HG03457 (cell line): ENCODE results near the gene MGST3.
"Not testable (repeated sequence)": the region's sequence is repeated elsewhere in the genome, so short reads cannot be mapped to it uniquely, and the experiment has no call there.

ENCODE experiments used
- ATAC-seq: cut with Tn5 transposase; IDR thresholded peaks from one replicate; pipeline ENCODE4 v1.9.1; 2021; ENCODE audit warnings: moderate number of reproducible peaks; ENCODE audit not compliant: unreplicated experiment

MGST3 gene

DNA sequence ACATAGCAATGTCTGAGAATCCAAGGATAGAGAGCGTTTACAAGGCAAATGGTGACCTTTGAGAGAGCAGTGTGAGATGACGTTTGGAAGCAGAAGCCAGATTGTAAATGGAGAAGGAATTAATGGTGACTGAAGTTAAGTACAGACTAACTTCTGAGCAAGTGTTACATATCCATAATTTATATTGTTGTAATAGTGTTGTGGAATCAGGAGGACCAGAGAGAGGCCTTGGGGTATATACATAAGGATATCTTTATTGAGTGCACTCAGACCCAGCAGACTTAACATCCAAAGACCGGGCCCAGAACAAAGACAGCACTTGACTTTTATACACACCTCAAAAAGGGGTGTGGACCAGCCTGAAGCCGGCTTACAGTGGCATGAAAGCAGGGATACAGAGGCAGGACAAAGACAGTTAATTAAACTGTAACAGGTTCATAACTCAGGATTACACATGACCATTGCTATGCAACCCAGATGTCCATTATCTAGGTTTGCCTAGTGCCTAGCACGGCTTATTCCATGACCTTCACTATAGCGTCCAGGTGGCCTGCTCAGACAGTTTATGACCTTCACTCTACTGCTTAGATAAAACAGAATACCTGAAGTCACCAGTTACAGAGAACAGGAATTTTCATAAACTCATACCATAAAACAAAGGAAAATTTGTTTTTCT is 2.7 kb upstream of the MGST3 start:
- no peak for ATAC-seq

DNA sequence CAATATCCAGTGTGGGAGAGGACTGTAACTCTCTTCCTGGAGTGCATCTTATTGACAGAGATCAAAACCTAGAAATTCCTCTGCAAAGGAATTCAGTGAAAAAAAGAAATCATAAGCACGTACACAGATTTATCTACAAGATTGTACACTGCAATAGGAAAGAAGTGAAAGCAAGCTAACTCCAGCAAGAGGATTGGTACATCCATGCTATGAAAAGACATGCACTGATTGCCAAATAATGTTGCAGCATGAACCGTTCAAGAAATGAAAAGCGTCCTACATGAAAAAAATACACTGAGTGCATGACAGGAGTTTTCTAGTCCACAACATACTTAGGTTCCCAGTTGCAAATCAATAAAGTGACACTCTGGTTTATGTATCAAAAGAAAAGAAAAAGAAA is 1.9 kb upstream of the MGST3 start:
- ATAC-seq, result no peak

DNA sequence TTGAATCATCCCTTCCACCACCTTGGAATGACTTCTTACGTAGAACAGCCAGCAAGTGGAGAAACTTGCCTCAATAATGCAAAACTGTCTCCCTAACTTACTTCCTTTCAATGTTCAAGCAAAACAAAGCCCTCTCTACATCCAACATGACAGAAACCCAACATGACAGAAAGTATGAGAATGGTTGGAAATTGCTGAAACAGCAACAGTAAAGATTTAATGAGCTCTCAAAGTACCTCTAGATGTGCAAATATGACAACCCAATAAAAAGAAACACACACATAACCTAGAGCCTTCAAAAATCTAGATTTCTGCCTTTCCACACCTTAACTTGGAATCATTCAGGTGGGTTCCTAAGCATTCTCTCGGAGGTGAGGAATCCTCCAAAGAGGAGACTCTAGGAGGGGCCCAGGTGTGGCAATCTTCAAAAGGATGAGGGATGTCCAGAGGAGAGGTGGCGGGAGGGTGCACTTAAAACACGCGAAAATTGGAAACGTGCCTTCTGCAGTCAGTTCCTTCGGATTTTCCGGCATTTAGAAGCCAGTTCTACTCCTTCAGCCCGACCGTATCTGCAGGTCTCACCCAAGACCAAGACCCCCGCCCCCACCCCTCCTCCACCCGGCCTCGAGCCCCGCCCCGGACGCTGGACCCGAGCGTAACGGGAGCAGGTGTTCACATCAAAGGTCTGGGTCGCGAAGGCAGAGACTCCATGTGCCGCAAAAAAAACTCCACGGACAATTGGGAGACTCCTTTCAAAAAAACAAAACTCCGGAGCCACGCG is 996 bp upstream of the MGST3 start:
- no peak for ATAC-seq

DNA sequence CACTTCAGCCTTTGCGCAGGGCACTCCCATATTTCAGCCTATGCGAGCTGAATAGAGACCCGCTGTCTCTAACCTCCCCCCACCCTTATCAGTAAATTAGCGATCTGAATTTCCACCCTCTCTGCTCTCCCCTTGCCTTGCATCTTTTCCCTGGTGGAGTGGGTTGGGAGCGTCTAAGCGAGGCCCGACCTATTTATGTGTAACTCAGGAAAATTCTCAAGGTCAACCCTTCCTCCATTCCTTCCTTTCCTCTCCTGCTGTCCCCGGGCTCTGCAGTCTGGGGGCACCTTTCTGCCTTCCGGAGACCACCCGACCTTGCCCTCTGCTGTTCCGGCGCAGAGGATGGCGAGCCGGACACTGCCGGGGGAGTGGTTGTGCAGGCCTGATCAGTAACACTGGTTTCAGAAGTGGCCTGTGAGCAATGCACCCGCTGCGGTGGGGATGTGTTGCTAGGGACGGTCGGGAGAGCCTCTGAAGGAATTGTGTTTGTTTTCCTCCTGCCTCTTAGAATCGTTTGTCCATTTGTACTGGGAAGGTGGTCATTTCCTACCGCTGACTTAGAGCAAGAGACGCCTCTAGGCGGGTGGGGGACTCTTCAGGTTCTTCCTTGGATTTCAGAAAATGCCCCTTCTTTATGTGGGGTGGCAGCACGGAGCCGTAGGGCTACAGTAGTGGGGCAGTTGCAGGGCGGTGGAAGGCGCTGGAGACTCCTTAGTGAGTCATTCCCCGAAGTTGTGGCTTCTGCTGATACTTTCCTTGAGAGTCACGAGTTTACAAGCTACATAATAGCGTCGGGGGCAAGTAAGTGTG is 513 bp downstream of the MGST3 start:
- peak; percentile 31 for ATAC-seq

DNA sequence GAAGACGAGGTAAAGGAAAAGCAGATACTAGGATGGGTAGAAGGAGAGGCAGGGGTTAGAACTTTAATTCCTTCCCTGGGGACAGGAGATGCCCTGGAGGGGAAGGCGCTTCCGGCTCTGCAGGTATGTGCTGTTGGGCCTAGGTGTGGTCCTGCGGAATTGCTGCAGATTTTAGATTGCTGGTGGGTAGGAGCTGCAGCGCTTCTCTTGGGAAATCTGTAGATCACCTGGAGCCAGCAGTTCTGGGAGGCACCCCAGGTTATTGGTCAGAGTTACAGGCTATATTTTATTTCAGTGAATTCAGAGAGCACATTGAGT is 1.1 kb downstream of the MGST3 start:
- ATAC-seq, result no peak

DNA sequence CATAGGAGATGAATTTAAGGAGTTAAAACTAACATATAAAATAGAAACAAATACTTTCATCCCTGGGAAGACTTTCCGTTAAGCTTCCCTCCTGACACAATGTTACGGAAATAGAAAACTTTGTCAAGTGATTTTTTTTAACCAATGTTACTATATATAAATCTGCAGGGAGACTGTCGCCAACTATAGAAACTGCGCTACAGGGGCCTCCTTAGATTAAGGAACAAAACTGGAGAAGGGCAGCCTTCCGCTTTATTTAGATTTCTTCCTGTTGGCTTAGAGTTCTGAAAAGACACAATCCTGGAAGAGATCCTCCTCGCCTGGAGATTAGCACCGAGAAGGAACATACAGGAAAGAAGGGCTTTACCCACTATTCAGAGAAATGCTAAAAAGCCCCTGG is 1.5 kb downstream of the MGST3 start:
- no peak for ATAC-seq

DNA sequence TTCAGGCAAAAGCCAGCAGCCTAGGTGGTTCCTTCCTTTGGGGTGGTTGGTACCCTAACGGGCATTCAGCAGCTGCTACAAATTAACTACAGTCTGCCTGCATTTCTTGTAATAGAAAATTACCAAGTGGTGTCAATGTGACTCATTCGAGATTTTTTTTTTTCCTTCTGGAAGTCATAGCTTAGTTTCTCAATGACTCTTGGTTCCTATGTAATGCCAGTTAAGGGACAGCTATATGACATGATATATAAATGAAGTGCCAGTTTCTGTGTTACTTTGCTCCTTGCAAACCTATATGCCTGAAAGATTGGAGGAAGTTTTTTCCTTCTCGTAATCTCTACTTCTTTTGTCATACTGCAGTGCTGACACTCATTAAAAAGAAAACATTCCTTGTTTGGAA is 2.6 kb downstream of the MGST3 start:
- ATAC-seq, result no peak

DNA sequence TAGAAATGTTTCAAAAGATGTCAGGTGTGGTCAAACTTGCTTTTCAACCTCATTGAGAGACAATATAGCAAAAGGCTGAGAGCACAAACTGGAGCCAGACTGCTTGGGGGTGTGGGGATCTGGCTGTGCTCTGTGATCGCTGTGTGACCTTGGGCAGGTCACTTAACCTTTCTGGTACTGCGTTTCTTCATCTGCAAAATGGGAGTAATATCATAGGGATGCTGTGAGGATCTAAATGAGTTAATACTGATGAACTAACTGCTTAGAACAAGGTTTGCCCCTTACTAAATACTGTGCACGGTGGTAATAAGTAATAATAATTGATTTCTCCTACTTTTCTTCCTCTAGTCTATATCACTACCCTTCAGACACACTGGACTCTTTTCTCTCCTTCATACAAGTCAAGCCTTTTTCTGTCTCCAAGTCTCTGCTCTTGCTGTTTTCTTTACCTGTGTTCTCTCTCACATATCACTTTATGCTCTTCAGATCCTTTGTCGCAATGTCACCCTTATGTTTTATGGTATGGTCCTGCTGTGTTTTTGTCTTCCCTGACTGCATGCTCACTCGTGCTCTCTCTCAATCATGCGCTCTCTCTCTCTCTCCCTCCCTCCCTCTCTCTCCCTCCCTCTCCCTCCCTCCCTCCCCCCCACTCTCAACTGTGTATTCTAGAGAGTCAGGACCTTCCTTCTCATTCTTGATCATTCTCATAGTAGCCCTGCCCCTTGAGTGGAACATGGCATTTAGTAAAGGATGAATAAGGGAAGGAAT is 3.3 kb downstream of the MGST3 start:
- ATAC-seq, result no peak

DNA sequence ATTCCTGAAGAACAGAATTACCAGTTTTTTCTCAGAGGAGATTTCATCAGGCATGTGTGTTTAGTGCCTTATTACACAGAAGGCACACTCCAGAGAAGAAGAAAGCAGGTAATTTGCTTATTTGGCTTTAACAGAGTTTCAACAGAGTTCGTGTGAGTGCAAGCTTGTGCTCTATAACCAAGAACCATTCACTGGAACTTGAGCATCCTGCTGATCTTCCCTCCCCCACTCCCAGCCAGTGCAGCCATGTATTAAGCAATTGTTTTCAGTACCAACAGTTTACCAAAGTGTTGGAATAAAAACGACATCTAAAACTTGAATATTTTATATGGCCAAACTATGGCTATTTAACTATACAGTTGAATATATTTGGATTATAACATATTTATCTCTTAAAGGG is 4.3 kb downstream of the MGST3 start:
- no peak for ATAC-seq

DNA sequence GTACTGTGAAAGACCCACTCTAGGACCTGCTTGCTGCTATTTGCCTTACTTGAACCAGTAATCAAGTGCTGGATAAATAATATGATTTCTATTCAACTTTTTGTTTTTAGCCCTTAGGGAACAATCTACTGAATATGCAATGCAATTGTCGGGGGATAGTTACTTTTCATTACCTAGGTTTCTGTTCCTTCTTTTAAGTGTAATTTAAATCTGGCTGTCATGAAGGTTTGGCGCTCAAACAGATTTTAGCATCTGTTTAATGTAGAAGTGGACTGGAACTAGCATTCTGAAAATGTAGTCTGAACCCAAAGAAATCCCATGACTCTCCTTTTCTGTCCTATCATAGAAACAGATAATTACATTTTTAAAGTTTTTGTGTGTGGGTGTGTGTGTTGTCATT is 4.8 kb downstream of the MGST3 start:
- ATAC-seq, result no peak

DNA sequence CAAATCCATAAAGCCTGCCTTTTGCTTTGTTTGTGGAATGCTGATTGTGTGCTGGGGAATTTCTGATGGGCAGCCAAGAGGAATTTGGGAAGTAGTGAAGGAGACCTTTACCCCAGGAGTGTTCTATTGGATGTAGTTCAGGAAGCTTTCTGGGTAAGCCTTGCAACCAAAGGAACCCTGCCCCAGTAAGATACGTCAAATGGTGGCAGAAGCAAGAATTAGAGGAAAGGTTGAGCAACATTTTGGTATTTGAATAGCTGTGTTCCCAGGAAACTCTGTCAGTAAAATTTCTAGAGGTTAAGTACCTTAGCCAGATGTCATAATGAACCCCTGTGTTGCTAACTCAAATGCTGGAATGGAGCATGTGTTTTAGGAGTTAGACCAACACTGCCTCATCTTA is 6.4 kb downstream of the MGST3 start:
- no peak for ATAC-seq

DNA sequence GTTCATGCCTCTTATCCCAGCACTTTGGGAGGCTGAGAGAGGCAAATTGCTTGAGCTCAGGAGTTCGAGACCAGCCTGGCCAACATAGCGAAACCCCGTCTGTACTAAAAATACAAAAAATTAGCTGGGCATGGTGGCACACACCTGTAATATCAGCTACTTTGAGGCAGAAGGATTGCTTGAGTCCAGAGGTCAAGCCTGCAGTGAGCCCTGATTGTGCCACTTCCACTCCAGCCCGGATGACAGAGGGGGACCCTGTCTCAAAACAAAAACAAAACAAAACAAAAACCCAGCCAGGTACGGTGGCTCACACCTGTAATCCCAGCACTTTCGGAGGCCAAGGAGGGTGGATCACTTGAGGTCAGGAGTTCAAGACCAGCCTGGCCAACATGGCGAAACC is 7.2 kb downstream of the MGST3 start:
- ATAC-seq, result not testable (repeated sequence)

DNA sequence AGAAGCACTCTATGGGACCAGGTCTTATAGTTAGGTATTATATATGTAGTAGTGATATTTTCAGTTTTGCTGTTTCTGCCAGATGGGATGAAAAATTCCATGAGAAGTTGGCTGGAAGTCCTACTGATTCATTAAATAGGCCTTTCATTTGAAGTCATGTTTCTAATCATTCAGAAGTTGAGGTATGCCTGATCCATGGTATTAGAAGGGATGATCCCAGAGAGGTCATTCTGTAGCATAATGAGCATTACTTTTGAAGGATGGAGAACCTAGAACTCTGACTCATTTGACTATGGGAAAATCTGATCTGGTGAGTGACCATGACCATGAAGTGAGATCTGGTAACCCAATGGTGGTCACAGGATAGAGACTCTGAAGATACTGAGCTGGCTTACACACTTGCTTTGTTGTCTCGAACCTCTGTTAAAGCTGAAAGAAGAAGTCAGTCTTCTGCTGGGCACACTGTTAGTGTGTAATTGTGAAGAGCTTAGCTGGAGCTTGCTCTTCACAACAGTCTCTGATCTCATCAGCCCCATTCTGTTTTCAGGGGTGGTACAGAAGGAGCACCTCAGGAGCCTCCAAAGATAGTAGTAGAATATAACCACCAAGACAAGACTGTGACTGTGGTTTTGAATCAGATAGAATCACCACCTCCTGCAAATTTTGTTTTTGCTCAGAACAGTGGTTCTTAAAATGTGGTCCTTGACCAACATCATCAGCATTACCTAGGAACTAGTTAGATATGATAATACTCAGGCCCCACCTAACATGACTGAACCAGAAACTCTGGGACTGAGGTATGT is 9.0 kb downstream of the MGST3 start:
- no peak for ATAC-seq

DNA sequence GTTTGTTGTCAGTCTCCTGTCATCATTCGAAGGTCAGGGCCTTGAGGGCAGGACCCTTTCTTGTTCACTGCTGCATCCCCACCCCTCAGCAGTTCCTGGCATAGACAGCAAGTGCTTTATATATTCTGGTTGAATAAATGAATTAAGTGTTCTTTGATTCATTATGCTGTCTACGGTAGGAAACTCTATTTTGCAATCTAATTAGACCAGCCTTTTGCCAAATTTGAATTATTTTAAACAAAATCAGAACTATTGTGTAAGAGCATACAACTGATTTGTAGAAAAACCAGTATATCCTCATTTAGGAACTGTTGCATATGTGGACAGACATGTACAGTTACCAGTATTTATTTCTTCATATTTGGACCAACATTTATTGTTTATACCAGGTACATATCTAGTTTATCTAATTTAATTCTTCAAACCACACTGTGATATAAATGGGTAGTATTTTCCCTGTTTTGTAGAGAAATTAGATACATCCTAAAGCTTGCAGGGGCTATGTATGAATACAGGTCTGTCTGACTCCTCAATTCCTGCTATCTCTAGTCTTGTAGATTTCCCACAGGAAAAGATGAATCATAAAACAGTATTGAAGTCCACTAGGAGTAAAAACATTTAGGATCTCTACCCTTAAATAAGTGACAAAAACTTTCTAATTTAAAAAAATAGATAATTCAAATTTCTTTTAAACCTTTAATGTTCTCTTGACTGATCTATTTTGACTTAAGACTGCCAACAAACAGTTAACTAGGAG is 10.4 kb downstream of the MGST3 start:
- ATAC-seq, result no peak

DNA sequence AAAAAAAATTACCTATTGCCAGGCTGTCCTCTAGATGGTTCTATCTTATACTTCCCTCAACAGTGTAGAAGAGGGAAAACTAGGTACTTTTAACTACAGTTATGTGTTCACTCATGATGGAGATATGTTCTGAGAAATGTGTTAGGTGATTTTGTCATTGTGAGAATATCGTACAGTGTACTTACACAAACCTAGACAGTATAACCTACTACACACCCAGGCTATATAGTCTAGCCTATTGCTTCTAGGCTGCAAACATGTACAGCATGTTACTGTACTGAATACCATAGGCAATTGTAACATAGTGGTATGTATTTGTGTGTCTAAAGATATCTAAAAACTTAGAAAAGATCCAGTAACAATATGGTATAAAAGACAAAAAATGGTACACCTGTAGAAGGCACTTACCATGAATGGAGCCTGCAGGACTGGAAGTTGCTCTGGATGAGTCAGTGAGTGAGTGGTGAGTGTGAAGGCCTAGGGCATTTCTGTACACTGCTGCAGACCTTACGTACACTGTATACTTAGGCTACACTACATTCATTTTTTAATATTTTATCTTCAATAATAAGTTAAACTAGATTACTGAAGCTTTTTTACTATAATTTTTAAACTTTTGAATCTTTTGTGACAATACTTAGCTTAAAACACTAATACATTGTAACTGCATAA is 13.2 kb downstream of the MGST3 start:
- no peak for ATAC-seq

DNA sequence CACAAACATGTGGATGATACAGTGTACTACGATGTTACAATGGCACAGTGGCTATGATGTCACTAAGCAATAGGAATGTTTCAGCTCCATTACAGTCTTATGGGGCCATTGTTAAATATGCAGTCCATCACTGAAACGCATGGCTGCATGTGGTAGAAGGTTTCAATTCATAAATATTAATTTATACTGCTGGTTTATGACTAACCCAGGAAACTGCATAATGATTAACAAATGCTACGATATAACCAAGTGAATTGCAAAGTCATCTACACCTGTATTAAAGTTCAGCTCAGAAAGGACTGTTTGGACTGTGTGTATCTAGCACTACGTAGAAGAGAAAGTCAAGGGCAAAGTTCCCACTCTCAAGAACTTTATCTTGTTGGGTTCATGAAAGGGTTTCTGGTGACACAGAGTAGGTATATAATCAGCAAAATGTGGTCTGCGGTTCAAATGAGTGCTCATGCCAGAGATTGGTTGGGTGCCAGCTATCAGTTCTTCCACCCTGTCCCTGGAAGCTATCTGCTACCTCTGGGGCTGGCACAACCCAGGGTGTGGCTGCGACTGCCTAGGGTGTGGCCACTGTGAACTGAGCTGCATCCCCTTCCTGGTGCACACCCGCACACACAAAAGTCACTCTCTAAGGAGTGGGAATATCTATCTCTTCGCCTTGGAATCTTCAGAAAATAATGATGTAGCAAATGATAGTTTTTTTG is 14.8 kb downstream of the MGST3 start:
- ATAC-seq, result peak; percentile 43

DNA sequence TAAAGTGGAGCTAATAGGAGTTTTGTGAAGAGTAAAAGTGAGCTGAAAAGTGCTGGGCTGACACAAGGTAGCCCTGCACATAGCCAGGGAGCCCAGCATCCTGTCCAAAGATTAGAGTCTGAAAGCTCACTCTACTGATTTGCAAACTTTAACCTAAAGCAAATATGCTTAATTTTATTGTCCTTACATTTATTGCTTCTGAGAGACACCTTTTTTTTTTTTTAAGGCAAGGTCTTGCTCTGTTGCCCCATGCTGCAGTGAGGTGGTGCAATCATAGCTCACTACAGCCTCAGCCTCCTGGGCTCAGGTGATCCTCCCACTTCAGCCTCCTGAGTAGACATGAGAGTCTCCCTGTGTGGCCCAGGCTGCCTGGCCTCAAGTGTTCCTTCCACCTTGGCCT is 16.5 kb downstream of the MGST3 start:
- ATAC-seq, result no peak

DNA sequence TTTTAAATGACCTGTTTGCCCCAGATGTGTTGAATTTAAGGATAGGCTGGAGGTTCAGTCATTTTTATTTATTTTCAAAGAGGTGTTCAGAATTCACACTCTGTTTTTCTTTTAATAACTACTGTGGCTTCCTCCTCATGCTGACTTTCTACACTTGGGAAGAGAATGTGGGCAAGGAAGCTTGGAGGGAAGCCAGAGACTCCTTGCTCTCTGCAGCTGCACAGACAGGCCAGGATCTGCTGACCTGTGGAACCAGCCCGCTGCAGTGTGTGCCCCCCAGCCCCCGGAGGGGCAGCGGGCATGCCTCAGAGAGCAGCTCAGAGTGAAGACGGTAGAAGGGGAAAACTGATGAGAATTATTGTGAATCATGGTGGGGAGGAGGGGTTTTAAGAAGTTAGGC is 16.9 kb downstream of the MGST3 start:
- ATAC-seq, result no peak
